Measurements from ENCODE around the gene H6PD. TPM values are rescaled to one million over a fixed set of nuclear protein-coding genes. Genes with fewer than 3 reads are reported as not detected.
A peak's percentile ranks its signal among the peaks of the same experiment; 100 is the strongest.

The H6PD gene
- total RNA-seq, 1 donor from 2014 or later = 23.9 TPM

DNA sequence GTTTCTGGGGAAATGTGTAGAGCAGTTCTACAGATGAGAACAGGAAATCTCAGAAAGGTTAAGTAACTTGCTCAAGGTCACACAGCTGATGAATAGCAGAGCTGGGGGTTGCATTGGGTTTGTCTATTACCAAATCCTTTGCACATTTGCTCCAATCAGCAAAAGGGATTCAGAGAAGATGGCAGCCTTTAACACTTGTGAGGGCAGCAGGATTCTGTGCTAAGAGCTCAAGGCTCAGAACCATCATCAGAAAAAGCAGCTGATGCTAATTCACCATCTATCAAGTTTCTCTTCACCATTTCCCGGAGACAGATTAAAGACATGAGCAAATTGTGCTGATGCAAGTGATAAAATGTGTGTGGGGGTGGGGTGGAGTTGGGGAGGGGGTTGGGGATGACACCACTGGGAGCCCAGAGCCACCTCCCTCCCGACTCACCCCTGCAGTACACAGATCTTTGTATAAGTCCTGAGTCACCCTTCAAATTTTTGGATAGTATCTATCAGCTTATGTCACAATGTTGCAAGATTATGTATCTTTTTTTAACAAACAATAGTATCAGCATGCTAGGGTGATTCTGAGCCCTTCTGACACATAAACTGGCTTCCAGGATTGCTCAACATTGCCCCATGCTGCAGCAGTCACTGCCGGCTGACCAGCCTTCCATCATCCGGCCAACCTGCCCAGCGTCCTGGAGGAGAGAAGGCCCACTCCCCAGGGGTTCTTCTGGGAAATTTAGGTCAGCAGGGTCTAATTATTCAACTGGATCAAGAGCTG, 55.3 kb downstream of the H6PD start:
- H3K36me3 Mint-ChIP-seq (ENCODE audit: low read depth) = peaks cover 5% of the 10 kb centered on the region
- TF ChIP-seq, protein P1, sequence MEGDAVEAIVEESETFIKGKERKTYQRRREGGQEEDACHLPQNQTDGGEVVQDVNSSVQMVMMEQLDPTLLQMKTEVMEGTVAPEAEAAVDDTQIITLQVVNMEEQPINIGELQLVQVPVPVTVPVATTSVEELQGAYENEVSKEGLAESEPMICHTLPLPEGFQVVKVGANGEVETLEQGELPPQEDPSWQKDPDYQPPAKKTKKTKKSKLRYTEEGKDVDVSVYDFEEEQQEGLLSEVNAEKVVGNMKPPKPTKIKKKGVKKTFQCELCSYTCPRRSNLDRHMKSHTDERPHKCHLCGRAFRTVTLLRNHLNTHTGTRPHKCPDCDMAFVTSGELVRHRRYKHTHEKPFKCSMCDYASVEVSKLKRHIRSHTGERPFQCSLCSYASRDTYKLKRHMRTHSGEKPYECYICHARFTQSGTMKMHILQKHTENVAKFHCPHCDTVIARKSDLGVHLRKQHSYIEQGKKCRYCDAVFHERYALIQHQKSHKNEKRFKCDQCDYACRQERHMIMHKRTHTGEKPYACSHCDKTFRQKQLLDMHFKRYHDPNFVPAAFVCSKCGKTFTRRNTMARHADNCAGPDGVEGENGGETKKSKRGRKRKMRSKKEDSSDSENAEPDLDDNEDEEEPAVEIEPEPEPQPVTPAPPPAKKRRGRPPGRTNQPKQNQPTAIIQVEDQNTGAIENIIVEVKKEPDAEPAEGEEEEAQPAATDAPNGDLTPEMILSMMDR (conservative IDR thresholded peaks at IDR 0.05) = no peak

DNA sequence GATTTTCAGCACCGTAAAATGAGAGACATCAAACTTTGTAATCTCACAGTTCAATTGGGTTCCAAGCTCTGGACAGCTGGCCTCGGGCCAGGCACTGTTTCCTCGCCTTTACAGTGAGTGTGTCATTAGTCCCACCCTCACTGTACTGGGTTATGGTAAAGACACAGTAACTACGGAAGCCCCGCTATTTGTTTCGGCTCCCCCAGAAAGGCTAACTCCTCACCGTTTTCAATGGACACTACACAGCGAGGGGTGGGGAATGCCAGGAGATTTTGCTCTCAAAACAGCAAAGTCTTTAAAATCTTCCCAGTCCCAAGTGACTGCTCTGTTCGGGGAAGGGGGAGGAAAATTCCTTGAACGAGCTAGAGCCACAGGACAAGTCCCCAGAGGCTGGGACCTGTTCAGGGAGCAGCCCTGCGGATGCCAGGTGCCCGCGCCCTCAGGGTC, 57.4 kb downstream of the H6PD start:
- TF ChIP-seq, protein P1 (conservative IDR thresholded peaks at IDR 0.05) = no peak
- Mint-ChIP-seq H3K36me3 (ENCODE audit: low read depth) (no peaks in the 10 kb centered on the region), H3K4me1 (no peaks in the 10 kb centered on the region), H3K27ac (ENCODE audit: unreplicated experiment) (no peak overlapping the region), H3K27me3 (ENCODE audit: low read depth) (peaks cover 29% of the 10 kb centered on the region), H3K9me3 (peaks cover 3% of the 10 kb centered on the region), H3K4me3 (peak overlapping the region; percentile 85)
- no peak for DNase-seq (ENCODE audit: low read depth, low spot score)

More for the DNA sequence above, 55.3 kb downstream of the H6PD start:
- H3K4me3 Mint-ChIP-seq = peak overlapping the region; percentile 65
- peaks cover 9% of the 10 kb centered on the region for H3K9me3 Mint-ChIP-seq
- no peak for DNase-seq (ENCODE audit: low read depth, low spot score)
- peaks cover 26% of the 10 kb centered on the region for H3K27me3 Mint-ChIP-seq (ENCODE audit: low read depth)
- no peaks in the 10 kb centered on the region for H3K4me1 Mint-ChIP-seq
- H3K27ac Mint-ChIP-seq (ENCODE audit: unreplicated experiment) = no peak overlapping the region

DNA sequence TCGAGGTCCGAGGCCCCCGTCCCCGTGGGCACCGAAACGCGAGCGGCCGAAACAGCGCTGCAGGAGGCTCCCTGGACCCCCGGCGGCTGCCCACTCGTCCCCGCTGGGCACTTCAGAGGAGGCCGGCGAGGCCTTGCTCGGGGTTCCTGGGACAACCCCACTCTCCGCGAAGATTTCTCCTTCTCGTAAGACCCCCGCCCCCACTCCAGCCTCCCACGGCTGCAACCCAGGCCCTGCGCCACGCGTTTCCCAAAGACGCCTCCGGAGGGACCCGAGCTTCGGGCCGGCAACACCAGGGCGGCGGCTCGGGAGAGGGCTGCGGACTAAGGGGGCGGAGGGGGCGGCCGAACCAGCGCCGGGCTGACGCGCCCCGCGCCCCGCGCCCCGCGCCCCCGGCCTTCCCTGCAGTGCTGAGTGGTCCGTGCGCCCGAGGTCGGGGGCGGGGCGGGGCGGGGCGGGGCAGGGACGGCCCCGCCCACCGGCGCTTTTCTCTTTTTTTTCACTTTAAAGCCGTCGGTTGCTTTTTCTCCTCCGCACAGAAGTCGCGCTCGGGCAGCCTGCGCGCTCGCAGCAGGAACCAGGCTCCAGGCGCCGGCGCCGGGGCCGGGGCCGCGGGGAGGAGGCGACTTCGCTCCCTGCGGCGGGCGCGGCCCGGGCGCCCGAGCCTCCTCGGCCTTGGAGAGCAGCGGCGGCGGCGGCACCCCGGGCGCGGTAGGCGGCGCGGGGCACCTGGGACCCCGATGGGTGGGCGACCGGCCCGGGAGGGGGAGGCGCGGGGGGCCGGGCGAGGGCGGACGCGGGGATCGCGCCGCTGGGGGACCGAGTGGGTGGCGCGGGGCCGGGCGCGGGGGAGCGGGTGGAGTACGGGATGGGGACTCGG, 58.0 kb downstream of the H6PD start, which contains the start of gene SPSB1:
SPSB1 (plus strand) TSS at position 534 of the 880 bp plus-strand sequence. CDS start 62,998 bp downstream, outside the sequence.
- H3K4me1 Mint-ChIP-seq = no peaks in the 10 kb centered on the region

DNA sequence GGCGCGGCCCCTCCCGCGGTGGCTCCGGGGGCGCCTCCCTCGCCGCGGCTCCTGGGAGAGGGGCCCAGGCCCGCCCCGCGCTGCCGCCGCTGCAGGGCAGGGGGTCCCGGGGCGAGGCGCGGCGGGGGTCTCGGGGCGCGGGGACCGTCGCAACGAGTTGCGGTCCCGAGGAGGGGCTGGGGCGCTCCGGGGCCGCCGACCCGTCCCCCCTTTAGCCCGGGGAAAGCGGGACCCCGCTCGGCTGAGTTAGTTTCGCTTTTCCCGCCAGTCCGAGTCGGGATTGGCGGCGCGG, 58.6 kb downstream of the H6PD start:
- Mint-ChIP-seq H3K9me3 (peaks cover 3% of the 10 kb centered on the region), H3K27me3 (ENCODE audit: low read depth) (peaks cover 32% of the 10 kb centered on the region), H3K36me3 (ENCODE audit: low read depth) (no peaks in the 10 kb centered on the region), H3K4me3 (no peak overlapping the region), H3K27ac (ENCODE audit: unreplicated experiment) (no peak overlapping the region), H3K4me1 (no peaks in the 10 kb centered on the region)
- DNase-seq (ENCODE audit: low read depth, low spot score) = no peak
- TF ChIP-seq, protein P1 (conservative IDR thresholded peaks at IDR 0.05) = no peak

More for the DNA sequence above, 58.0 kb downstream of the H6PD start, which contains the start of gene SPSB1:
- TF ChIP-seq, protein P1 (conservative IDR thresholded peaks at IDR 0.05) = peak; percentile 12
- Mint-ChIP-seq H3K27ac (ENCODE audit: unreplicated experiment) (no peak within 1 kb of the TSS), H3K36me3 (ENCODE audit: low read depth) (no peaks in the 10 kb centered on the region), H3K27me3 (ENCODE audit: low read depth) (peaks cover 31% of the 10 kb centered on the region), H3K4me3 (peak within 1 kb of the TSS; percentile 85), H3K9me3 (peaks cover 3% of the 10 kb centered on the region)
- peak; percentile 40 for DNase-seq (ENCODE audit: low read depth, low spot score)

DNA sequence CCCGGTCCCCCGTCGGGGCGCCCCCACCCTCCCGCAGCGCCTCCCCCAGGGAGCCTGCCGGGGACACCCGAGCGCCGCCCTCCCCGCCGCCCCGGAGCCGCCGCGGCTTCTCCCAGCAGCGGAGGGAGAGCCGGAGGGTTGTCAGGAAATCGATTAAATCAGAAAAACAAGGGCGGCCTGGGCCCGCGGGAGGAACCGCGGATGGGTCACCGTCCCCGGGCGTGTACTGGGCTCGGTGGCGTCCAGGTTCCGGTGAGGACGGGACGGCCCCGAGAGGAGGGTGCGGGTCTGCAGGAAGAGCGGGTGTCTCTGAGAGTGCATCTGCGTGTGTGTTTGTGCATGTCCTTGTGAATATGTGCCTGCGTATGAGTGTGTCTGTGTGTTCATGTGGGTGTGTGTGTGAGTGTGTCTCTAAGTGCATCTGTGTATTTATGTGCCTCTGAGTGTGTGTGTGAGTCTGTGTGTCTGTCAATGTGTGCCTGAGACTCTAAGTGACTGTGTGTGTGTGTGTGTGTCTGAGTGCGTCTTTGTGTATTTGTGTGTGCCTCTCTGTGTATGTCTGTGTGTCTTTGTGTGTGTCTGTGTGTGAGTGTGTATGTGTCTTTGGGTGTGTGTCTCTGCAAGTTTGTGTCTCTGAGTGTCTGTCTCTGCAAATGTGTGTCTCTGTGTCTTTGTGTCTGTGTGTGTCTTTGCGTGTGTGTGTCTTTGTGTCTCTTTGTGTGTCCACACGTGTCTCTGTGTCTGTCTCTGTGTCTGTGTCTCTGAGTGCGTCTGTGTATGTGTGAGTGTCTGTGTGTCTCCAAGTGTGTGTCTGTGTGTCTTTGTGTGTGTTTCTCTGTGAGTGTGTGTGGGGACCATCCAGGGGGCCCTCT, 59.2 kb downstream of the H6PD start:
- Mint-ChIP-seq H3K27me3 (ENCODE audit: low read depth) (peaks cover 32% of the 10 kb centered on the region), H3K9me3 (peaks cover 3% of the 10 kb centered on the region), H3K27ac (ENCODE audit: unreplicated experiment) (no peak overlapping the region), H3K4me1 (no peaks in the 10 kb centered on the region), H3K4me3 (no peak overlapping the region), H3K36me3 (ENCODE audit: low read depth) (no peaks in the 10 kb centered on the region)
- TF ChIP-seq, protein P1 (conservative IDR thresholded peaks at IDR 0.05) = no peak
- DNase-seq (ENCODE audit: low read depth, low spot score) = no peak
